ENCODE measurements around the gene NIBAN1.
"Not testable (repeated sequence)": the region's sequence is repeated elsewhere in the genome, so short reads cannot be mapped to it uniquely, and the experiment has no call there.

Gene NIBAN1

DNA sequence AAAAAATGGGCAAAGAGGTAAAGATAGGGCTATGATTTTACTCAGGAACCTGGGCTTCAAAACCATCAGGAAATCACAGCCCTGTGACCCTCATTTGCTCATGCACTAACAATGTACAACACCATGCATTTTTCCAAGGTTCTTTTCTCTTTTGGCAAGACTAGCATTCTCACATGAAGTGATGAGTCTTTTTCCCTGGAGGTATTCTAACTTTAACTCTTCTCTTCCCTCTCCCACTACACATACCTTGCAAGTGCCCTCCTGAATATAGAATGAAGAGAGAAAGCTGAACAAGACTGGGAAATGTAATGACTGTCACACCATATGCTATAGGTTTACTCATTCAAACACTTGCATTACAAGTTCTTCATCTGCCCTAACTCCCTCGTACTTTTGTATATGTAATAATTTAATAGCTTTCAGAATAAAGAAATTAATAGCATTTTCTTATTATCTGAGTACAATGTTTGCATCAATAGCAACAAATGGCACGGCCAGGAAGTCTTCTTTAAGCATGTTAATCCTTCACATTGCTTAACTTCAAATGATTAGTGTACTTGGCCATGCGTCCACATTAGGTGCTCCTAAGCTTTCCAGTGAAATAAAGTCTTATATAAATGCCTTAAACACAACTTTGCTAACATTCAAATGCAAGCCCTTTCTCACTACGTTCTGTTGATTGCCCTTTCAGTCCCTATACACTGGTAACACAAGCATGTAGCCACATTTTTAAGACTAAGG, 1.8 kb downstream of the NIBAN1 start:
- Histone ChIP-seq H3K9ac (ENCODE audit: low read length in 2 of 2) (peak overlapping the region; percentile 63 to 90), H3K36me3 (ENCODE audit: control insufficient read depth in 2 of 2, insufficient read depth in 2 of 2, low read length in 2 of 2) (no peaks in the 10 kb centered on the region), H3K4me3 (ENCODE audit: low read length in 2 of 2) (peak overlapping the region; percentile 85 to 93), H3K27ac (ENCODE audit: low read length) (peak overlapping the region; percentile 86), H3K27me3 (ENCODE audit: control insufficient read depth in 1 of 2, insufficient read depth in 2 of 2, low read length in 2 of 2) (no peaks in the 10 kb centered on the region), H3K9me3 (ENCODE audit: control insufficient read depth in 2 of 2, low read length in 2 of 2) (no peaks in the 10 kb centered on the region), H3K4me1 (ENCODE audit: control insufficient read depth, insufficient read depth, low read length) (peaks cover 15% of the 10 kb centered on the region)

DNA sequence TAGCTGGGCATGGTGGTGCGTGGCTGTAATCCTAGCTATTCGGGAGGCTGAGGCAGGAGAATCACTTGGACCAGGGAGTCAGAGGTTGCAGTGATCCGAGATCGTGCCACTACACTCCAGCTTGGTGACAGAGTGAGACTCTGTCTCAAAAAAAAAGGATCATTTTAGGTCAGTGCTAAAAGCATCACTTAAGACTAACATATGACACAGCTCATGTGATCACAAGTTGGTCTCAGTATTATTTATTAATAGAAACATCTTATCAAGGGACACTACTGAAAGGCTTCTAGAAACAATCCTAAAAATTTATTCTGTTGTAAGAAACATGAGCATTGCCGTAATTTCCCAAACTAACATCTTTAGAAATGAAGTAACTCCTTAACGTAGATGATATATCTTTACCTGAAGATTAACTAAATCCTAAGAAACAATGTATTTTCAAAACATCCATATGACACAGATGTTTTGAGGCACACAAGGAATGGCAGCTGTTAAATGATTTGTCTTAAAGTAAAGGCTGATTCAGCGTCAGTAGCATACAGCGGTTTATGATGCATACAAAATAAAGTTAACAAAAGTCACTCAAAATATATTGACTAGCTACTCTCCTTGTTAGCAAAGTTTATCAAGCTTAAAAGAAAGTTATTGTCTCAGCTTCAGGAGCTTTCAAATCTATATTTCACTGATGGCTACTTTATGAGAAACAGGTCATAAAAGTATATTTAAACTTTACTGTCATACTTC, 2.6 kb downstream of the NIBAN1 start:
- H3K4me1 ChIP-seq (ENCODE audit: control insufficient read depth, insufficient read depth, low read length), result peaks cover 17% of the 10 kb centered on the region
- peak overlapping the region; percentile 76 for H3K27ac ChIP-seq (ENCODE audit: low read length)
- no peaks in the 10 kb centered on the region for H3K27me3 ChIP-seq (ENCODE audit: control insufficient read depth in 1 of 2, insufficient read depth in 2 of 2, low read length in 2 of 2)
- no peaks in the 10 kb centered on the region for H3K9me3 ChIP-seq (ENCODE audit: control insufficient read depth in 2 of 2, low read length in 2 of 2)
- H3K4me3 ChIP-seq (ENCODE audit: low read length in 2 of 2), result peak overlapping the region; percentile 85 to 93
- peak overlapping the region in 1 of 2 donors; percentile 63 for H3K9ac ChIP-seq (ENCODE audit: low read length in 2 of 2)
- no peaks in the 10 kb centered on the region for H3K36me3 ChIP-seq (ENCODE audit: control insufficient read depth in 2 of 2, insufficient read depth in 2 of 2, low read length in 2 of 2)

DNA sequence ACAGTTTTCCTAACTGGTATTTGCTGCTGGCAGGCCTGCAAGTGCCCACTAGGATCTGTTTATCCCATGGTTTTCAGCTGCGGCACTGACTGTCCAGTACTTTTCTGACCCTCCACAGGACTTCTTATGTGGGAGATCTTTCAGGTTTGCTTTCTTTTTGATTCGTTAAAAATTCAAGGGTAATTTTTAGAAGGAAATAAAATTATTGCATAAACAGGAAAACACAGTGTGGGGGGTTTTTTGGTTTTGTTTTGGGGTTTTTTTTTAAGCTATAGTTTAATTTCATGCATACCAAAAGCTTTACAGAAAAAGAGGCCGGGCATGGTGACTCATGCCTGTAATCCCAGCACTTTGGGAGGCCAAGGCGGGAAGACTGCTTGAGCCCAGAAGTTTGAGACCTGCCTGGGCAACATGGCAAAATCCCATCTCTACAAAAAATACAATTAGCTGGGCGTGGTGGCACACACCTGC, 3.6 kb downstream of the NIBAN1 start:
- Histone ChIP-seq H3K27me3 (ENCODE audit: control insufficient read depth in 1 of 2, insufficient read depth in 2 of 2, low read length in 2 of 2) (no peaks in the 10 kb centered on the region), H3K4me1 (ENCODE audit: control insufficient read depth, insufficient read depth, low read length) (peaks cover 22% of the 10 kb centered on the region), H3K9ac (ENCODE audit: low read length in 2 of 2) (peak overlapping the region in 1 of 2 donors; percentile 63), H3K4me3 (ENCODE audit: low read length in 2 of 2) (peak overlapping the region; percentile 26 to 93), H3K27ac (ENCODE audit: low read length) (peak overlapping the region; percentile 76), H3K36me3 (ENCODE audit: control insufficient read depth in 2 of 2, insufficient read depth in 2 of 2, low read length in 2 of 2) (peaks cover 0 to 4% of the 10 kb centered on the region in 2 donors), H3K9me3 (ENCODE audit: control insufficient read depth in 2 of 2, low read length in 2 of 2) (no peaks in the 10 kb centered on the region)

DNA sequence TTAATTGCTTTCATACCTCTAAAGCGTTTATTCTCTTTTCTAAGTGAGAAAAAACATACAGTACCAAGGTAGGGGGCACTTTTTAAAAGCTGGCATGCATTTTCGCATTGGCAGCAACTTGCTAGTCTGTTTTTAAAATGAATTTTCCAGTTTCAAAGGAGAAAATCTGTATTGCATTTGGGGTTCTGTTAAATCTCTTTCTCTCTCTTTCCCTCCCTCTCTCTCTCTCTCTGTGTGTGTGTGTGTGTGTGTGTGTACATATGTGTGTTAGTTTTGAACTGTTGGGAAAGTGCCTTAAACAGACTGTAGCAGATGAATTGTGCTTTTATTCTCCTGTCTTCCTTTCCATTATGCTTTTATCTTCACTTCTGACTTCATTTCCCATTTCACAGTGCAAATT, 7.3 kb downstream of the NIBAN1 start:
- Histone ChIP-seq H3K4me1 (ENCODE audit: control insufficient read depth, insufficient read depth, low read length) (peaks cover 22% of the 10 kb centered on the region), H3K27me3 (ENCODE audit: control insufficient read depth in 1 of 2, insufficient read depth in 2 of 2, low read length in 2 of 2) (no peaks in the 10 kb centered on the region), H3K36me3 (ENCODE audit: control insufficient read depth in 2 of 2, insufficient read depth in 2 of 2, low read length in 2 of 2) (peaks cover 4 to 6% of the 10 kb centered on the region in 2 donors), H3K27ac (ENCODE audit: low read length) (no peak overlapping the region), H3K4me3 (ENCODE audit: low read length in 2 of 2) (peak overlapping the region in 1 of 2 donors; percentile 28), H3K9ac (ENCODE audit: low read length in 2 of 2) (peak overlapping the region in 1 of 2 donors; percentile 43), H3K9me3 (ENCODE audit: control insufficient read depth in 2 of 2, low read length in 2 of 2) (no peaks in the 10 kb centered on the region)

DNA sequence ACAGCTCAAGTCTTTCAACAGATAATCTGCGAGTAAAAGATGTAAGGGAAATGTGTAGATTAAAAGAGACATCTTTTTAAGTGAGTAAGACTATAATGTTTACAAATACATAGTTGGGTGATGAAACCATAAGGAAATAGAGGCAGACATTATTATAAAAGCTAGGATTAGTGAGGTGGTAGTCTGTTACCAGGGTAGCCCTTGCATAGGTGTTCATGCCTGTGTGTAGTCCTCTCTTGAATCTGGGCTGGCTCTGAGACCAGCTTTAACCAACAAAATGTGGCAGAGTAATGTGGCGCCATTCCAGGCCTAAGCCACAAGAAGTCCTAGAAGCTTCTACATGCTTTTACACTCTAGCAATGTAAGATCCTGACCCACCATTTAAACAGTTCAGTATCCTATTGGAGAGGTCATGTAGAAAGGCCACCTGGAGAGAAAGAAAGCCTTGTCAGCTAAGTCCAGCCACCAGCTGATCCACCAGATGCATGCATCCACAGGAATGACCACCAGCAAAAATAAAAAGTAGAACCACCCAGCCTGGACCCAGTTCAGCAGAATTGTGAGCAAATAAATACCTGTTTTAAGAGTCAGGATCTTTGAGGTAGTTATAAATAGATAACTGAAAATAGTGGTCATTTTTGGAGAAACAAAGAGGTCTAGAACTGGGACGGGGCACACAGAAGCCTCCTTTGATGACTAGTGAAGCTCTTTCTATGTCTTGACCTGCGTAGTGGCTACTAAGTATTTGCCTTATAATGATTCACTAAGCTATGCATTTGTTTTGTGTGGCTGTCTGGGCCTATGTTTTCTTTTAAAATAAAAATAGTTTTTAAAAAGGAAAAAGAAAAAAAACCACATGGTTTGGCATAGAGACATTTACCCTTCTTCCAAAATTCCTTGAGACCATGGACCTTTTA, 8.1 kb downstream of the NIBAN1 start:
- peaks cover 4 to 6% of the 10 kb centered on the region in 2 donors for H3K36me3 ChIP-seq (ENCODE audit: control insufficient read depth in 2 of 2, insufficient read depth in 2 of 2, low read length in 2 of 2)
- no peaks in the 10 kb centered on the region for H3K27me3 ChIP-seq (ENCODE audit: control insufficient read depth in 1 of 2, insufficient read depth in 2 of 2, low read length in 2 of 2)
- H3K27ac ChIP-seq (ENCODE audit: low read length), result peak overlapping the region; percentile 24
- no peaks in the 10 kb centered on the region for H3K9me3 ChIP-seq (ENCODE audit: control insufficient read depth in 2 of 2, low read length in 2 of 2)
- H3K9ac ChIP-seq (ENCODE audit: low read length in 2 of 2), result no peak overlapping the region
- H3K4me3 ChIP-seq (ENCODE audit: low read length in 2 of 2), result no peak overlapping the region
- peaks cover 22% of the 10 kb centered on the region for H3K4me1 ChIP-seq (ENCODE audit: control insufficient read depth, insufficient read depth, low read length)

DNA sequence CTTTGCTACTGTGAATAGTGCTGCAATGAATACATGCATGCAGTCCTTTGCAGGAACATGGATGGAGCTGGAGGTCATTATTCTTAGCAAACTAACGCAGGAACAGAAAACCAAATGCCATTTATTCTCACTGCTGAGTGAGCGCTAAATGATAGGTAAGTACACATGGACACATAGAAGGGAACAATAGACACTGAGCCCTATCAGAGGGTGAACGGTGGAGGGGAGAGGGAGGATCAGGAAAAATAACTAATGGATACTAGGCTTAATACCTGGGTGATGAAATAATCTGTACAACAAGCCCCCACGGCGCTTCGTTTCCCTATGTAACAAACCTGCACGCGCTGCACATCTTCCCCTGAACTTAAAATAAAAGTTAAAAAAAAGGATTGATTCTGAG, 8.9 kb downstream of the NIBAN1 start:
- no peaks in the 10 kb centered on the region for H3K27me3 ChIP-seq (ENCODE audit: control insufficient read depth in 1 of 2, insufficient read depth in 2 of 2, low read length in 2 of 2)
- H3K9ac ChIP-seq (ENCODE audit: low read length in 2 of 2), result no peak overlapping the region
- H3K9me3 ChIP-seq (ENCODE audit: control insufficient read depth in 2 of 2, low read length in 2 of 2), result no peaks in the 10 kb centered on the region
- H3K27ac ChIP-seq (ENCODE audit: low read length), result no peak overlapping the region
- peaks cover 19% of the 10 kb centered on the region for H3K4me1 ChIP-seq (ENCODE audit: control insufficient read depth, insufficient read depth, low read length)
- H3K36me3 ChIP-seq (ENCODE audit: control insufficient read depth in 2 of 2, insufficient read depth in 2 of 2, low read length in 2 of 2), result peaks cover 4 to 6% of the 10 kb centered on the region in 2 donors
- no peak overlapping the region for H3K4me3 ChIP-seq (ENCODE audit: low read length in 2 of 2)

DNA sequence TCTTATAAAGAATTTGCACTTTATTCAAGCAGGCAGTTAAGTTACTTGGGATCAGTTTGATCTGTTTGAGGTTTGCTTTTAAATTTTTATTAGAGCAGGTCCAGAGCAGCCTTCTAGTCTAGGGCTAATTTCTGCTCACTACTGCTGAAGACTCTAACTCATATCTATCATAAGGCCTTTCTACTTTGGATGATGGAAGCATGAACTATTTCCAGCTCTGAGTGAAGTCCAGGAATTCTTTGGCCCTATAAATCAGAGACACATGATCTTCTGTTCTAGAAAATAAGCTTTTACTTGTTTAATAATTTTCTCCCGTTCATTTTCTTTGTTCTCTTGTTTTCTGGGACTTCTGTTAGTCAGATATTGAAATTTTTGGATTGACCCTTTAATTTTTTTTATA, 14.7 kb downstream of the NIBAN1 start:
- Histone ChIP-seq H3K27me3 (ENCODE audit: control insufficient read depth in 1 of 2, insufficient read depth in 2 of 2, low read length in 2 of 2) (no peaks in the 10 kb centered on the region), H3K27ac (ENCODE audit: low read length) (peak overlapping the region; percentile 7), H3K9ac (ENCODE audit: low read length in 2 of 2) (no peak overlapping the region), H3K9me3 (ENCODE audit: control insufficient read depth in 2 of 2, low read length in 2 of 2) (no peaks in the 10 kb centered on the region), H3K36me3 (ENCODE audit: control insufficient read depth in 2 of 2, insufficient read depth in 2 of 2, low read length in 2 of 2) (peaks cover 2 to 3% of the 10 kb centered on the region in 2 donors), H3K4me1 (ENCODE audit: control insufficient read depth, insufficient read depth, low read length) (peaks cover 9% of the 10 kb centered on the region), H3K4me3 (ENCODE audit: low read length in 2 of 2) (no peak overlapping the region)

DNA sequence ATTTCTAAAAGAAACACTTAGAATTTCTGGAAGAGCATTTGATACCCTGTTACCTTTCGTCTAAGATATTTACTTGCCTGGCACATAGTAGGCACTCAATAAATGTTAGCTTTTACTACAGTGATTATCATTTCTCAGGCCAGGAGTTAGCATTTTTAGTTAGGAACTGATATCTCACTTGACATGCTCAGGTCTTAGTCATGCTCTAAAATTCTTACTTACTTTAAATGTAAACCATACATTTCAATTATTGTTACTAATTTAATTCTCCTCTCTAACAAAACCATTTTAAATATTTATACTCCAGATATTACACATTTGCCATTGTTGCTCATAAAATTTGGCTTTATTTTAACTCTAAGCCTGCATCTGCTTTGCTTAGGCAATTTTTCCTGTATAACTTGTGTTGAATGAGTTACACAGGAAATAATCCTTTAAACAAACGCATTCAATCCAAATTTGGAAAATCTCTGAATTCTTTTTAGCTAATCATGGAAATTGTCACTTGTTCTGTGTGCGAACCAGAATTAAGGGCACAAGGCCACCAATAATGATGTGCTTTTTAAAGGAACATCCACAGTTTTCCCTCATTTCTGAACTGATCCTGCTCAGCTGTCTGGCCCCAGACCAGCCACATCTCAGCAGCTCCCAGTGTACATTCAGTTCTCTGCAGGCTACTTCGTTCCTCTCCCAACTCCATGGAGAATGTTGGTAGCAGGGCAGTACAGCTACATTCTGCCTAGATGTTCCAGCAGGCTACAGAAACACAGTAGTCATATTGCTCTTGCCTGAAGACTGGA, 15.6 kb downstream of the NIBAN1 start:
- no peak overlapping the region for H3K9ac ChIP-seq (ENCODE audit: low read length in 2 of 2)
- H3K4me3 ChIP-seq (ENCODE audit: low read length in 2 of 2), result no peak overlapping the region
- H3K9me3 ChIP-seq (ENCODE audit: control insufficient read depth in 2 of 2, low read length in 2 of 2), result no peaks in the 10 kb centered on the region
- H3K27me3 ChIP-seq (ENCODE audit: control insufficient read depth in 1 of 2, insufficient read depth in 2 of 2, low read length in 2 of 2), result no peaks in the 10 kb centered on the region
- peak overlapping the region; percentile 4 for H3K27ac ChIP-seq (ENCODE audit: low read length)
- H3K4me1 ChIP-seq (ENCODE audit: control insufficient read depth, insufficient read depth, low read length), result peaks cover 9% of the 10 kb centered on the region
- H3K36me3 ChIP-seq (ENCODE audit: control insufficient read depth in 2 of 2, insufficient read depth in 2 of 2, low read length in 2 of 2), result peaks cover 0 to 3% of the 10 kb centered on the region in 2 donors

DNA sequence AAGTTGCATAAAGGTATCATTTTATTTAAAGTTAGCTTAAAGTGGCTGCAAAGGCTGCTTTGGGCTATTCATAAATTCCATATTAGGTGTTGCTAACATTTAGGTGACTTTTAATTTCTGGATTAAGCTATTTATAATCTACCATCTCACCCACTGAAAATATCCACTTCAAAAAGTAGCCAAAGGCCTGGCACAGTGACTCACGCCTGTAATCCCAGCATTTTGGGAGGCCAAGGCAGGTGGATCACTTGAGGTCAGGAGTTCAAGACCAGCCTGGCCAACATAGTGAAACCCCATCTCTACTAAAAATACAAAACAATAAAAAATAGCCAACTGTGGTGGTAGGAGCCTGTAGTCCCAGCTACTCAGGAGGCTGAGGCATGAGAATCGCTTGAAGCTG, 16.4 kb downstream of the NIBAN1 start:
- H3K9me3 ChIP-seq (ENCODE audit: control insufficient read depth in 2 of 2, low read length in 2 of 2); H3K27ac ChIP-seq (ENCODE audit: low read length); H3K4me3 ChIP-seq (ENCODE audit: low read length in 2 of 2); H3K9ac ChIP-seq (ENCODE audit: low read length in 2 of 2); H3K27me3 ChIP-seq (ENCODE audit: control insufficient read depth in 1 of 2, insufficient read depth in 2 of 2, low read length in 2 of 2); H3K36me3 ChIP-seq (ENCODE audit: control insufficient read depth in 2 of 2, insufficient read depth in 2 of 2, low read length in 2 of 2); H3K4me1 ChIP-seq (ENCODE audit: control insufficient read depth, insufficient read depth, low read length): not testable (repeated sequence)

All from stomach smooth muscle (tissue), 2 donors.